IMR-90 (cell line): Measurements from ENCODE around the gene NLRC5. TPM values are rescaled to one million over a fixed set of nuclear protein-coding genes. Genes with fewer than 3 reads are reported as not detected.

Source experiments
- ATAC-seq: fragments of 200-7000 bp; cut with Tn5 transposase; 2 replicates; pipeline ENCODE4 v1.9.1; 2020; ENCODE audit warnings: low read depth, mild to moderate bottlenecking, moderate library complexity
- BruUV-seq: library from RNA; stranded (reverse); fragments of 400-500 nt; replicated peaks from 2 replicates; lab custom pipeline; 2021; lab: Mats Ljungman, UMichigan
- CTCF ChIA-PET: fragments of 300-600 bp; formaldehyde crosslinking; extraction: SDS; loops from one replicate; lab custom pipeline; 2021; ENCODE audit warnings: antibody characterized with exemption; lab: Yijun Ruan, JAX
- POLR2A ChIA-PET: fragments of 300-600 bp; sonication (Branson Sonifier 250); formaldehyde crosslinking; loops from one replicate; lab custom pipeline; 2022; ENCODE audit warnings: antibody characterized with exemption; ENCODE audit not compliant: unreplicated experiment; lab: Charles Lee
- DNase-seq: peaks from one replicate; pipeline ENCODE4 v3.0.0; 2013
- H2AFZ ChIP-seq: replicated peaks from 2 replicates; pipeline ENCODE3; 2013; ENCODE audit warnings: low read length, mild to moderate bottlenecking; ENCODE audit not compliant: poor library complexity
- H2AK5ac ChIP-seq: 2 replicates; pipeline ENCODE4 v1.6.1; 2013; ENCODE audit warnings: low read depth, low read length, inconsistent platforms
- H2AK9ac ChIP-seq: replicated peaks from 2 replicates; pipeline ENCODE3; 2013; ENCODE audit warnings: mild to moderate bottlenecking, low read depth, low read length, moderate library complexity; ENCODE audit not compliant: poor library complexity
- H2BK120ac ChIP-seq: 2 replicates; pipeline ENCODE4 v1.6.1; 2013; ENCODE audit warnings: low read depth, low read length, inconsistent platforms
- H2BK15ac ChIP-seq: 3 replicates; pipeline ENCODE4 v1.6.1; 2013; ENCODE audit warnings: low read depth, low read length, inconsistent platforms
- H2BK20ac ChIP-seq: 2 replicates; pipeline ENCODE4 v1.6.1; 2013; ENCODE audit warnings: low read depth, mild to moderate bottlenecking, inconsistent platforms, low read length, moderate library complexity
- H2BK5ac ChIP-seq: 2 replicates; pipeline ENCODE4 v1.6.1; 2013; ENCODE audit warnings: mild to moderate bottlenecking, low read depth, low read length, inconsistent platforms; ENCODE audit not compliant: poor library complexity, severe bottlenecking
- H3K14ac ChIP-seq: replicated peaks from 2 replicates; pipeline ENCODE4 v1.6.1; 2013; ENCODE audit warnings: low read depth, low read length, inconsistent platforms
- H3K18ac ChIP-seq: 2 replicates; pipeline ENCODE4 v1.6.1; 2013; ENCODE audit warnings: low read depth, low read length, control low read depth
- H3K23ac ChIP-seq: 2 replicates; pipeline ENCODE4 v1.6.1; 2013; ENCODE audit warnings: low read depth, low read length, inconsistent platforms
- H3K27ac ChIP-seq: 2 replicates; pipeline ENCODE4 v1.5.1; 2013; ENCODE audit warnings: mild to moderate bottlenecking, control low read depth, low read length; ENCODE audit not compliant: insufficient read depth
- H3K27me3 ChIP-seq: 2 replicates; pipeline ENCODE4 v1.6.1; 2013; ENCODE audit warnings: low read length; ENCODE audit not compliant: control insufficient read depth, insufficient read depth
- H3K36me3 ChIP-seq: 2 replicates; pipeline ENCODE4 v1.6.1; 2013; ENCODE audit warnings: low read length, mixed read lengths; ENCODE audit not compliant: control insufficient read depth, insufficient read depth
- H3K4ac ChIP-seq: 2 replicates; pipeline ENCODE4 v1.6.1; 2013; ENCODE audit warnings: low read depth, low read length, inconsistent platforms
- H3K4me1 ChIP-seq: 2 replicates; pipeline ENCODE4 v1.6.1; 2013; ENCODE audit warnings: low read length, mixed read lengths; ENCODE audit not compliant: control insufficient read depth, insufficient read depth
- H3K4me2 ChIP-seq: 2 replicates; pipeline ENCODE4 v1.6.1; 2013; ENCODE audit warnings: low read depth, mild to moderate bottlenecking, control low read depth, low read length, moderate library complexity
- H3K4me3 ChIP-seq: 2 replicates; pipeline ENCODE4 v1.5.1; 2013; ENCODE audit warnings: low read depth, mild to moderate bottlenecking, control low read depth, low read length, moderate library complexity; ENCODE audit not compliant: insufficient read depth
- H3K56ac ChIP-seq: 2 replicates; pipeline ENCODE4 v1.6.1; 2013; ENCODE audit warnings: low read length, inconsistent platforms; ENCODE audit not compliant: insufficient read depth; ENCODE audit errors: extremely low read depth
- H3K79me1 ChIP-seq, 2 experiments: 2 replicates each; pipeline ENCODE4 v1.6.1; 2013; ENCODE audit warnings: low read length in 2 of 2, inconsistent platforms in 1 of 2, low read depth in 1 of 2
- H3K9ac ChIP-seq: 2 replicates; pipeline ENCODE4 v1.6.1; 2013; ENCODE audit warnings: low read depth, low read length, control low read depth
- H3K9me1 ChIP-seq: 2 replicates; pipeline ENCODE4 v1.6.1; 2013; ENCODE audit warnings: low read length, inconsistent platforms; ENCODE audit not compliant: insufficient read depth
- H3K9me3 ChIP-seq: 2 replicates; pipeline ENCODE4 v1.6.1; 2013; ENCODE audit warnings: low read length; ENCODE audit not compliant: control insufficient read depth, insufficient read depth
- H4K20me1 ChIP-seq: 2 replicates; pipeline ENCODE4 v1.6.1; 2013; ENCODE audit warnings: low read length, inconsistent platforms; ENCODE audit not compliant: insufficient read depth
- H4K5ac ChIP-seq: 2 replicates; pipeline ENCODE4 v1.6.1; 2013; ENCODE audit warnings: mild to moderate bottlenecking, low read depth, low read length, control low read depth
- H4K8ac ChIP-seq, 2 experiments: 2 replicates each; pipeline ENCODE4 v1.6.1; 2013; ENCODE audit warnings: low read depth in 2 of 2, low read length in 2 of 2, control low read depth in 1 of 2, inconsistent platforms in 1 of 2
- H4K91ac ChIP-seq: 2 replicates; pipeline ENCODE4 v1.6.1; 2013; ENCODE audit warnings: low read depth, low read length, inconsistent platforms; ENCODE audit not compliant: insufficient read depth
- CTCF ChIP-seq: conservative IDR thresholded peaks from 2 replicates; pipeline ENCODE4 v1.5.1; 2012; ENCODE audit warnings: mild to moderate bottlenecking, low read depth, low read length, improper control_type of control experiment
- MAZ ChIP-seq: IDR thresholded peaks from 2 replicates; pipeline ENCODE4 v1.6.1; 2012; ENCODE audit warnings: low read depth, mild to moderate bottlenecking, low read length, improper control_type of control experiment, moderate library complexity, borderline replicate concordance
- RCOR1 ChIP-seq: IDR thresholded peaks from 2 replicates; pipeline ENCODE4 v1.6.1; 2012; ENCODE audit warnings: mild to moderate bottlenecking, low read length, improper control_type of control experiment; ENCODE audit not compliant: insufficient replicate concordance
- SMC3 ChIP-seq: fragments of 150-350 bp; IDR thresholded peaks from 2 replicates; pipeline ENCODE4 v1.6.1; 2016; ENCODE audit warnings: low read depth, mild to moderate bottlenecking, antibody characterized with exemption, low read length, moderate library complexity
- WGBS, 2 experiments: methylation state at CpG; one replicate each; pipeline versions ENCODE4 v1.1.5 to v1.1.7; 2013; ENCODE audit warnings: missing lambda C conversion rate in 2 of 2; ENCODE audit not compliant: insufficient read length in 1 of 2; ENCODE audit errors: extremely low coverage in 2 of 2; 5-methylcytosine and 5-hydroxymethylcytosine counted together
- dilution Hi-C: fragments of 300-500 bp; cut with HindIII; formaldehyde crosslinking; loops from one replicate; pipeline ENCODE4 v1.14.3; 2018; ENCODE audit warnings: low sequenced_read_pairs; ENCODE audit not compliant: unreplicated experiment
- in situ Hi-C: fragments of 300-500 bp; cut with MboI; formaldehyde crosslinking; loops from 3 replicates; pipeline ENCODE4 v1.14.3; 2019; ENCODE audit warnings: low sequenced_read_pairs, inconsistent platforms, mixed read lengths
- intact Hi-C: fragments of 100-400 bp; cut with micrococcal nuclease; formaldehyde crosslinking; loops from 2 replicates; pipeline ENCODE4 v1.10.0; 2022
- polyA plus RNA-seq, 3 experiments: library from polyadenylated mRNA; depleted of rRNA; stranded (reverse); fragments of >200 nt; gene quantifications; 2 replicates each; pipeline ENCODE4 v1.2.3, GENCODE V29; 2012; ENCODE audit warnings: low replicate concordance in 1 of 3
- total RNA-seq: library from RNA; depleted of rRNA; stranded (reverse); fragments of >200 nt; gene quantifications from 2 replicates; pipeline ENCODE4 v1.2.3, GENCODE V29; 2012
- TF ChIP-seq, protein P1 (sequence below): fragments of 150-350 bp; IDR thresholded peaks from 2 replicates; pipeline ENCODE4 v1.6.1; 2017; ENCODE audit warnings: mild to moderate bottlenecking, antibody characterized with exemption, low read length, low read depth

The NLRC5 gene
- total and polyA plus RNA-seq, 2 of the 4 experiments (the other 2 are of a cell fraction): 9.1 to 14.9 TPM

GRCh38 chr16:57091975-57092785 lies 102.8 kb downstream of the NLRC5 start, which contains the start of gene CPNE2:
Gene CPNE2 (plus strand): TSS chr16:57092583. CDS start chr16:57110743, 18,160 bp downstream.
- peak within 1 kb of the TSS; percentile 52; the same call in 1 of the 2 replicates for H3K27ac ChIP-seq
- H3K9ac ChIP-seq: peak within 1 kb of the TSS; percentile 68
- peak within 1 kb of the TSS; percentile 49; the same call in 1 of the 2 replicates for H4K5ac ChIP-seq
- H3K4me1 ChIP-seq: peaks cover 4% of the 10 kb centered on the region; the same call in 1 of the 2 replicates
- no TSS peak for BruUV-seq
- H3K23ac ChIP-seq: peak within 1 kb of the TSS; percentile 56; the same call in 1 of the 2 replicates
- H3K4me2 ChIP-seq: peak within 1 kb of the TSS; percentile 89
- no peak within 1 kb of the TSS for H2BK15ac ChIP-seq
- peak within 1 kb of the TSS; percentile 96 for H3K4me3 ChIP-seq
- peak within 1 kb of the TSS in 1 of 2 experiments; percentile 69; a peak in 1 of 4 replicates for H4K8ac ChIP-seq
- no peak within 1 kb of the TSS for H3K18ac ChIP-seq
- no peaks in the 10 kb centered on the region for H3K9me3 ChIP-seq
- no peak for TF ChIP-seq RCOR1
- 0 out of 2 replicates have a peak, but pooled peaks have one; percentile 15 for TF ChIP-seq CTCF
- no peak for TF ChIP-seq SMC3
- TF ChIP-seq MAZ: peak; percentile 74; the same call in 1 of the 2 replicates
- TF ChIP-seq, protein P1, sequence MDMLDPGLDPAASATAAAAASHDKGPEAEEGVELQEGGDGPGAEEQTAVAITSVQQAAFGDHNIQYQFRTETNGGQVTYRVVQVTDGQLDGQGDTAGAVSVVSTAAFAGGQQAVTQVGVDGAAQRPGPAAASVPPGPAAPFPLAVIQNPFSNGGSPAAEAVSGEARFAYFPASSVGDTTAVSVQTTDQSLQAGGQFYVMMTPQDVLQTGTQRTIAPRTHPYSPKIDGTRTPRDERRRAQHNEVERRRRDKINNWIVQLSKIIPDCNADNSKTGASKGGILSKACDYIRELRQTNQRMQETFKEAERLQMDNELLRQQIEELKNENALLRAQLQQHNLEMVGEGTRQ: no peak
- peaks cover 9% of the 10 kb centered on the region; the same call in 1 of the 2 replicates for H3K27me3 ChIP-seq
- H3K79me1 ChIP-seq: peaks cover 13 to 30% of the 10 kb centered on the region in 2 experiments; a peak in 3 of 4 replicates
- peaks cover 8% of the 10 kb centered on the region; the same call in 1 of the 2 replicates for H4K20me1 ChIP-seq
- peaks cover 3% of the 10 kb centered on the region; the same call in 1 of the 2 replicates for H3K9me1 ChIP-seq
- peak within 1 kb of the TSS; percentile 73; the same call in 1 of the 2 replicates for H3K14ac ChIP-seq
- in situ Hi-C loops (no loop called here), dilution Hi-C loops (no loop called here), intact Hi-C loops (loop anchor here (2.0 kb wide), 2 partner anchors 77 to 207 kb away; no protein-coding TSS in a partner anchor)
- DNase-seq (peak; percentile 34), ATAC-seq (peak; percentile 93)
- no peaks in the 10 kb centered on the region for H3K36me3 ChIP-seq
- H2AK9ac ChIP-seq: peak within 1 kb of the TSS; percentile 93
- H2BK120ac ChIP-seq: 0 out of 2 replicates have a peak within 1 kb of the TSS, but pooled peaks have one; percentile 52
- H2AFZ ChIP-seq: peak within 1 kb of the TSS; percentile 97
- no peak within 1 kb of the TSS for H4K91ac ChIP-seq
- H2BK20ac ChIP-seq: no peak within 1 kb of the TSS
- peak within 1 kb of the TSS; percentile 47 for H2BK5ac ChIP-seq
- 0% methylated on average over 25 of the region's 100 CpGs; no CpG with 5 or more reads in 1 of the 2 experiments for WGBS, 2 experiments
- ChIA-PET CTCF (interaction anchor here (0.6 to 2.2 kb wide), 6 partner anchors 9 to 138 kb away, joined by 3 to 6 read pairs (median 4); no protein-coding TSS in a partner anchor), POLR2A (interaction anchor here (0.6 kb wide), 1 partner anchor 18 kb away, joined by 16 read pairs; no protein-coding TSS in a partner anchor)
- peak within 1 kb of the TSS; percentile 44 for H3K4ac ChIP-seq
- no peak within 1 kb of the TSS for H2AK5ac ChIP-seq
- peak within 1 kb of the TSS; percentile 59; the same call in 1 of the 2 replicates for H3K56ac ChIP-seq
